Epithelial cell of proximal tubule (primary cell): ENCODE data around the gene STK38. TPM values are rescaled to one million over a fixed set of nuclear protein-coding genes. Genes with fewer than 3 reads are reported as not detected.
A peak's percentile ranks its signal among the peaks of the same experiment; 100 is the strongest.
"Not testable (repeated sequence)": the region's sequence is repeated elsewhere in the genome, so short reads cannot be mapped to it uniquely, and the experiment has no call there.

Source experiments
- DNase-seq: peaks from one replicate; pipeline ENCODE4 v3.0.0-alpha.2; 2011; ENCODE audit warnings: low read depth
- H3K4me3 ChIP-seq: 2 replicates; pipeline ENCODE4 v1.5.1; 2011; ENCODE audit warnings: low read depth, mild to moderate bottlenecking, low read length
- total RNA-seq: library from RNA; depleted of rRNA; stranded (reverse); fragments of >200 nt; gene quantifications from 2 replicates; pipeline ENCODE4 v1.2.3, GENCODE V29; 2015
- TF ChIP-seq, protein P1 (sequence below): conservative IDR thresholded peaks from 2 replicates; pipeline ENCODE4 v1.5.1; 2012; ENCODE audit warnings: low read depth, mild to moderate bottlenecking, low read length

The STK38 gene
- total RNA-seq, 1 donor from 2014 or later, result 18.3 TPM

DNA sequence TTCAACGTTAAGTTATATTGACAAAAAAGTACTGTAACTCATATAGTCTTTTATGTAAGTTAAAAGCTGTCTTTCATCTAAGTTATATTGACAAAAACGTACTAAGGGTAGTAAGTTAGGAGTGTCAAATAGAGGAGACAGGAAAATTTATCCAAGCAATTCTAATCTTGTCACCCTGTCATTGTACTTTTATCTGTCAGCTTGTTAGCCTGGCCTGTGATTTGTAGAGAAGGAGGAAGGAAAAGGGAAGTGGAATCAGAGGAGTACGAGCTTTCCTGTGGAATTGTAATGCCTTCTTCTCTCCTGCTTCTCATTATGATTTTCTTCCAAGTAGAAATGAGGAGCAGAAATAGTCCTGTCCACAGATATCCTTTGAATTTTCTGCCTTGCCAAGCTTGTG, 85.6 kb downstream of the STK38 start:
- no peak overlapping the region for H3K4me3 ChIP-seq
- TF ChIP-seq, protein P1, sequence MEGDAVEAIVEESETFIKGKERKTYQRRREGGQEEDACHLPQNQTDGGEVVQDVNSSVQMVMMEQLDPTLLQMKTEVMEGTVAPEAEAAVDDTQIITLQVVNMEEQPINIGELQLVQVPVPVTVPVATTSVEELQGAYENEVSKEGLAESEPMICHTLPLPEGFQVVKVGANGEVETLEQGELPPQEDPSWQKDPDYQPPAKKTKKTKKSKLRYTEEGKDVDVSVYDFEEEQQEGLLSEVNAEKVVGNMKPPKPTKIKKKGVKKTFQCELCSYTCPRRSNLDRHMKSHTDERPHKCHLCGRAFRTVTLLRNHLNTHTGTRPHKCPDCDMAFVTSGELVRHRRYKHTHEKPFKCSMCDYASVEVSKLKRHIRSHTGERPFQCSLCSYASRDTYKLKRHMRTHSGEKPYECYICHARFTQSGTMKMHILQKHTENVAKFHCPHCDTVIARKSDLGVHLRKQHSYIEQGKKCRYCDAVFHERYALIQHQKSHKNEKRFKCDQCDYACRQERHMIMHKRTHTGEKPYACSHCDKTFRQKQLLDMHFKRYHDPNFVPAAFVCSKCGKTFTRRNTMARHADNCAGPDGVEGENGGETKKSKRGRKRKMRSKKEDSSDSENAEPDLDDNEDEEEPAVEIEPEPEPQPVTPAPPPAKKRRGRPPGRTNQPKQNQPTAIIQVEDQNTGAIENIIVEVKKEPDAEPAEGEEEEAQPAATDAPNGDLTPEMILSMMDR, result no peak
- no peak for DNase-seq

DNA sequence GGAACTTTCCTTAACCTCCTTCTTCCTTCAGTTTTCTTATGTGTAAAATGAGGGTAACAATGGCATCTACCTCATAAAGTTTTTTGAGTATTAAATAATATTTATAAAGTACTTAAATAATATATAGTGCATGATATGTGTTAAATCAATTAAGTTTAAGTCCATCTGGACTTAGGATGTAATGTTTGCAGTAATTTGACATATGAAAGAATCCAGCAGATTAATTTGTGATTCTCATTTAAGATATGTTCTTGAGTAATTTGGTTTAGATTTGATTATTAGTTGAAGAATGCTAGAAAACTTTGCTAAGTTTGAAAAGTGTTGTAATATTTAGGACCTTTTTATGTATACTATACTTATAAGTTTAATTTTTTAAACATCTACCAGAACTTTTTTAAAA, 86.4 kb downstream of the STK38 start:
- DNase-seq, result no peak
- TF ChIP-seq, protein P1, result no peak
- H3K4me3 ChIP-seq, result no peak overlapping the region

DNA sequence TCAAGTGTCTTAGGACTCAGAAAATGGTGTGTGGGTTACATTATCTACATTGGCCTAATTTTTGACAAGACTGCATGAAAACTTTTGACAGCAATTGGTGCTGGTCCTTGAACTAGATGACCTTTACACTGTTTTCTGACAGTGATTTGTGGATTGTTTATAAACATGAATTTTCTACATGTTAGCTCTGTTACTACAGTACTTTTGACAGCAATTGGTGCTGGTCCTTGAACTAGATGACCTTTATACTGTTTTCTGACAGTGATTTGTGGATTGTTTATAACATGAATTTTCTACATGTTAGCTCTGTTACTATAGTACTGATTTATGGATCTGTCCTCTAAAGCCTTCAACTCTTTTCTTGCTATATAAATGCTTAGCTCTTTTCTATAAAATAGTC, 87.8 kb downstream of the STK38 start:
- TF ChIP-seq, protein P1, result no peak
- no peak overlapping the region for H3K4me3 ChIP-seq

DNA sequence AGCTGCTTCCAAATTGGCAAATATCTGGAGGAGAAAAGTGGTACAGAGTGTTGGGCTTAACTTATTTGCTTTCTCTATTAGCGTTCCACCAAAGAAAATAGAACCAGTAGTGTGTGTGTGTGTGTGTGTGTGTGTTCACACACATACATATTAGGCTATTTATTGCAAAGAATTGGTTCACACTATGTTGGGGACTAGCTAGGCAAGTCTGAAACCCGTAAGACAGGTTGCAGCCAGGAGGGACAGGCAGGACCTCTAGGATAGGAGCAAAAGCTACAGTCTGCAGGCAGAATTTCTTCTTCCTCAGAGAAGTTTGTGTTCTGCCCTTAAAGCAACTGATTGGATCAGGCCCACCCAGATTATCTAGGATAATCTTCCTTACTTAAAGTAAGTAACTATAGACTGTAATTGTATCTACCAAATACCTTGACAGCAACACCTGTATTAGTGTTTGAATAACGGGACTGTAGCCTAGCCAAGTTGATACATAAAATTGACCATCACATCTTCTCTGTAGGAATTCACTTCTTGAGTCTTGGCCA, 91.7 kb downstream of the STK38 start:
- no peak for DNase-seq

More for the DNA sequence above, 87.8 kb downstream of the STK38 start:
- no peak for DNase-seq

DNA sequence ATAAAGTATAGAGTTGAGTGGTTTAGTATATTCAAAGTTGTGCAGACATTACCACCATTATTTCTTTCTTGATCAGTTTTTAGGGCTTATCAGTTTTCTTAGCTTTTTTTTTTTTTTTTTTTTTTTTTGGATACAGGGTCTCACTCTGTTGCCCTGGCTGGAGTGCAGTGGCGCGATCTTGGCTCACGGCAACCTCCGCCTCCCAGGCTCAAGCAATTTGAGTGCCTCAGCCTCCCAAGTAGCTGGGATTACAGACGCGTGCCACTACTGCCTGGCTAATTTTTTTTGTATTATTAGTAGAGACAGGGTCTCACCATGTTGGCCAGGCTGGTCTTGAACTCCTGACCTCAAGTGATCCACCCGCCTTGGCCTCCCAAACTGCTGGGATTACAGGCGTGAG, 94.4 kb downstream of the STK38 start:
- not testable (repeated sequence) for DNase-seq, H3K4me3 ChIP-seq

More for the DNA sequence above, 91.7 kb downstream of the STK38 start:
- no peak overlapping the region for H3K4me3 ChIP-seq
- TF ChIP-seq, protein P1, result no peak

DNA sequence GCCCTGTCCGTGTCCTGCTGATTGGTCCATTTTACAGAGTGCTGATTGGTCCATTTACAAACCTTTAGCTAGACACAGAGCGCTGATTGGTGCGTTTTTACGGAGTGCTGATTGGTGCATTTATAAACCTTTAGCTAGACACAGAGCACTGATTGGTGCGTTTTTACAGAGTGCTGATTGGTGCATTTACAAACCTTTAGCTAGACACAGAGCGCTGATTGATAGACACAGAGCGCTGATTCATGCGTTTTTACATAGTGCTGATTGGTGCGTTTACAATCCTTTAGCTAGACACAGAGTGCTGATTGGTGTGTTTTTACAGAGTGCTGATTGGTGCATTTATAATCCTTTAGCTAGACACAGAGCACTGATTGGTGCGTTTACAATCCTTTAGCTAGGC, 98.1 kb downstream of the STK38 start:
- DNase-seq, H3K4me3 ChIP-seq: not testable (repeated sequence)

DNA sequence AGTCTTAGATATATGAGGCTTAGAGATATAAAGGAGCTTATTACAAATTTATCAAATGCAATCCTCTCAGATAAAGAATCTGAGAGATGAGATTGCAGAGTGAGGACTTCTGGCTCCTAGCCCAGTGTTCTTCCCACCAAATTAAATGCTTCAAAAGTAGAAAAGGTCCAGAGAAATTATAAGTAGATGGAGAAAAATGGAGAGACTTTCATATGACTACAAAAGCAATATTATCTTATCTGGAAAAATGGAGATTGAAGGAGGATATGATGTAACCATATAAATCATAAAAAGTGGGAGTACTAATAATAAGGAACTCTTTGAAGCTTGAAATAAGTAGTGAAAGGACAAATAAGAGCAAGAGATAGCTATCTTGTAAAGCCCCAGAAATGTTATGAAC, 101.7 kb downstream of the STK38 start:
- TF ChIP-seq, protein P1, result no peak

DNA sequence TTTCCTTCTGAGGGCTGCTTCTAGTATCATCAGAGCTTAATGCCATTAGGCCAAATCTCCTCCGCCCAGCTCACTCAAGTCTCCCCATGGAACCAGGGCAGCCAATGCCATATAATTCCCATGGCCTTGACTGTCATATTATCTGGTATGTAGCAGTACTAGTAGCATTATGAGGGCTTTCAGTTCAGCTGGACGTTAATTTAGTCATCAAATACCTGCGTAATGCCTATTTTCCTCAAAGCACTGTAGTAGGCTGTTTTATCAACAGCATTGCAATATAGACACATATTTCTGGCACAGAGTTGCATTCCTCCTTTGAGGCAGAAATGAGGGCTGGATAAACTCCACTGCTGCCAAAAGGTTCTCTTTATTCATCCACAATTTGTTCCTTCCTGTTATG, 102.8 kb downstream of the STK38 start:
- peak overlapping the region; percentile 88 for H3K4me3 ChIP-seq
- TF ChIP-seq, protein P1, result no peak
- no peak for DNase-seq

More for the DNA sequence above, 101.7 kb downstream of the STK38 start:
- DNase-seq, result no peak
- no peak overlapping the region for H3K4me3 ChIP-seq

Other genes starting within 250 kb of the STK38 start
- gene BNIP5, start 210.6 kb downstream of the STK38 start, total RNA-seq, result under 0.01 TPM in 1 of 2 replicates, not detected in the other
- gene ETV7, start 159.8 kb downstream of the STK38 start, total RNA-seq, result 0.87 and 3.2 TPM in 2 replicates
- gene PXT1, start 104.6 kb downstream of the STK38 start, total RNA-seq, result not detected in 2 replicates
- 48.8 and 54.0 TPM in 2 replicates for gene KCTD20, start 104.5 kb downstream of the STK38 start, total RNA-seq
- gene SRSF3, start 46.9 kb upstream of the STK38 start, total RNA-seq, result 453 and 700 TPM in 2 replicates
- 208 and 427 TPM in 2 replicates for gene CDKN1A, start 131.2 kb upstream of the STK38 start, total RNA-seq
- under 0.01 TPM in 1 of 2 replicates, not detected in the other for gene RAB44, start 150.3 kb upstream of the STK38 start, total RNA-seq